GM23338 (cell line): ENCODE measurements around the gene CALCB. TPM values are rescaled to one million over a fixed set of nuclear protein-coding genes. Genes with fewer than 3 reads are reported as not detected.

Experiments
- ATAC-seq: fragments of 200-7000 bp; cut with Tn5 transposase; 3 replicates; pipeline ENCODE4 v1.9.1; 2020
- DNase-seq: peaks from one replicate; pipeline ENCODE4 v3.0.0-alpha.2; 2015; ENCODE audit warnings: low spot score
- H2AFZ ChIP-seq: fragments of 200-600 bp; sonication (generic); 2 replicates; pipeline ENCODE4 v1.8.0; 2016; ENCODE audit warnings: antibody characterized with exemption, mild to moderate bottlenecking, moderate library complexity
- H3F3A ChIP-seq: fragments of 200-600 bp; sonication (generic); replicated peaks from 2 replicates; pipeline ENCODE4 v1.8.0; 2017; ENCODE audit warnings: antibody characterized with exemption, mixed run types, low read depth
- H3K27ac ChIP-seq: fragments of 200-600 bp; sonication (generic); 2 replicates; pipeline ENCODE4 v1.6.1; 2016; ENCODE audit warnings: low read depth
- H3K27me3 ChIP-seq: fragments of 200-600 bp; sonication (generic); 2 replicates; pipeline ENCODE4 v1.8.0; 2016; ENCODE audit warnings: mild to moderate bottlenecking, mixed run types, moderate library complexity; ENCODE audit not compliant: insufficient read depth
- H3K36me3 ChIP-seq: fragments of 200-600 bp; sonication (generic); 2 replicates; pipeline ENCODE4 v1.8.0; 2016; ENCODE audit warnings: mild to moderate bottlenecking; ENCODE audit not compliant: insufficient read depth
- H3K4me1 ChIP-seq: fragments of 200-600 bp; sonication (generic); 2 replicates; pipeline ENCODE4 v1.8.0; 2016; ENCODE audit warnings: mild to moderate bottlenecking, moderate library complexity; ENCODE audit not compliant: insufficient read depth
- H3K4me2 ChIP-seq: fragments of 200-600 bp; sonication (generic); 2 replicates; pipeline ENCODE4 v1.7.1; 2017; ENCODE audit warnings: mixed run types
- H3K4me3 ChIP-seq: fragments of 200-600 bp; sonication (generic); 2 replicates; pipeline ENCODE4 v1.6.1; 2016; ENCODE audit warnings: mixed run types
- H3K79me2 ChIP-seq: fragments of 200-600 bp; sonication (generic); replicated peaks from 2 replicates; pipeline ENCODE4 v1.8.0; 2017; ENCODE audit warnings: mild to moderate bottlenecking; ENCODE audit not compliant: insufficient read depth
- H3K9me2 ChIP-seq: fragments of 200-600 bp; sonication (generic); 2 replicates; pipeline ENCODE4 v1.8.0; 2017; ENCODE audit not compliant: insufficient read depth
- H4K20me1 ChIP-seq: fragments of 200-600 bp; sonication (generic); replicated peaks from 2 replicates; pipeline ENCODE4 v1.8.0; 2017; ENCODE audit warnings: mild to moderate bottlenecking; ENCODE audit not compliant: insufficient read depth
- H3K27ac Mint-ChIP-seq: 2 replicates; pipeline ENCODE4 v1.8.0; 2020; ENCODE audit warnings: inconsistent platforms, mild to moderate bottlenecking, moderate library complexity, mixed read lengths
- H3K27me3 Mint-ChIP-seq: 3 replicates; pipeline ENCODE4 v1.8.0; 2022; ENCODE audit warnings: low read depth, mild to moderate bottlenecking, moderate library complexity, mixed read lengths, inconsistent platforms; ENCODE audit not compliant: insufficient read depth, poor library complexity
- H3K36me3 Mint-ChIP-seq: 3 replicates; pipeline ENCODE4 v1.8.0; 2021; ENCODE audit warnings: low read depth, mild to moderate bottlenecking, inconsistent platforms, moderate library complexity, mixed read lengths
- H3K4me1 Mint-ChIP-seq: 3 replicates; pipeline ENCODE4 v1.8.0; 2020; ENCODE audit warnings: mild to moderate bottlenecking, inconsistent platforms, mixed read lengths
- H3K4me3 Mint-ChIP-seq: 3 replicates; pipeline ENCODE4 v1.8.0; 2021; ENCODE audit warnings: moderate library complexity, mild to moderate bottlenecking, inconsistent platforms, mixed read lengths
- H3K9me3 Mint-ChIP-seq: 3 replicates; pipeline ENCODE4 v1.8.0; 2020; ENCODE audit warnings: moderate library complexity, mild to moderate bottlenecking, inconsistent platforms, mixed read lengths
- CREB1 ChIP-seq: fragments of 250-450 bp; sonication (Bioruptor Pico); IDR thresholded peaks from 2 replicates; pipeline ENCODE4 v1.5.0; 2020; ENCODE audit warnings: low read depth, mild to moderate bottlenecking, moderate library complexity
- EZH2phosphoT487 ChIP-seq: fragments of 200-600 bp; sonication (generic); IDR thresholded peaks from one replicate; pipeline ENCODE4 v1.8.1; 2018; ENCODE audit warnings: antibody characterized with exemption; ENCODE audit not compliant: unreplicated experiment
- JUNB ChIP-seq: IDR thresholded peaks from one replicate; pipeline ENCODE4 v1.6.1; 2016; ENCODE audit warnings: antibody characterized with exemption; ENCODE audit not compliant: unreplicated experiment
- NANOG ChIP-seq: IDR thresholded peaks from 2 replicates; pipeline ENCODE4 v1.6.1; 2016; ENCODE audit warnings: antibody characterized with exemption, borderline replicate concordance
- STAT1 ChIP-seq: IDR thresholded peaks from one replicate; pipeline ENCODE4 v1.6.1; 2016; ENCODE audit warnings: antibody characterized with exemption; ENCODE audit not compliant: unreplicated experiment
- ZNF331 ChIP-seq: fragments of 250-450 bp; sonication (Bioruptor Pico); IDR thresholded peaks from 2 replicates; pipeline ENCODE4 v1.5.0; 2020; ENCODE audit warnings: low read depth, mild to moderate bottlenecking, moderate library complexity
- polyA plus RNA-seq: library from polyadenylated mRNA; unstranded; fragments of >200 nt; fragmentation: Nextera tagmentation; extraction: Ambion mirVana; gene quantifications from 2 replicates; pipeline ENCODE4 v1.2.1, GENCODE V29; 2016
- total RNA-seq: library from RNA; depleted of rRNA; stranded (reverse); fragments of >200 nt; shearing (Covaris generic); gene quantifications from 2 replicates; pipeline ENCODE4 v1.2.3, GENCODE V29; 2014
- TF ChIP-seq, protein P1 (sequence below): IDR thresholded peaks from one replicate; pipeline ENCODE4 v1.6.1; 2018; ENCODE audit warnings: antibody characterized with exemption; ENCODE audit not compliant: unreplicated experiment
- TF ChIP-seq, protein P2 (sequence below): IDR thresholded peaks from 2 replicates; pipeline ENCODE4 v1.6.1; 2016; ENCODE audit warnings: antibody characterized with exemption
- TF ChIP-seq, protein P3 (sequence below): fragments of 250-450 bp; sonication (Bioruptor Pico); IDR thresholded peaks from 2 replicates; pipeline ENCODE4 v1.5.0; 2020; ENCODE audit warnings: mild to moderate bottlenecking, moderate library complexity
- TF ChIP-seq, protein P4 (sequence below), 2 experiments: fragments of 200-600 bp in 1 of 2; sonication (generic) in 1 of 2; conservative IDR thresholded peaks; 2 replicates each; pipeline versions ENCODE4 v1.5.1 to v1.6.1; 2016 to 2017; ENCODE audit warnings: antibody characterized with exemption in 2 of 2, low read depth in 2 of 2, mild to moderate bottlenecking in 2 of 2, moderate library complexity in 1 of 2

CALCB gene
- total and polyA plus RNA-seq, 2 experiments from 2014 or later = 7.9 to 9.5 TPM

DNA sequence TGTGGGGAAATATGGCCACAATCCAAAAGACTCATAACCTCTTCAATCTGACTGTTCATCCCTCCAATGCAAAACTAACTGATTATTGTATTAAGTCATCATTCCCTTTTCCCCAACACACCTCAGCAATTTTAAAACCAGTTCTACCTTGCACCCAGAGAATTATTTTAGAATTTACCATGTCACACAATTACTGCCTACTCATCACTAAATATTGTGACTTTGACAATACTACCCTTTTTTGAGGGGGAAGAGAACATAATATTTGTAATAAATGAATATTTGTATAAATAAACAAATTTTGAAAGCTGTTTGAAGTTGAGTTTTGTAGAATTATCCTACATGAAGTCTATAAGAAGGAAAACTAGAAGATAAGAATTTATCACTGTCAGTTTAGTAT, 28.2 kb upstream of the CALCB start:
- H3F3A ChIP-seq = no peaks in the 10 kb centered on the region
- H3K79me2 ChIP-seq = no peaks in the 10 kb centered on the region
- H3K4me2 ChIP-seq = no peak overlapping the region
- no peak overlapping the region for H3K27ac Mint-ChIP-seq
- H3K36me3 ChIP-seq = no peaks in the 10 kb centered on the region
- no peaks in the 10 kb centered on the region for H3K9me2 ChIP-seq
- no peaks in the 10 kb centered on the region for H4K20me1 ChIP-seq
- no peak overlapping the region for H3K27ac ChIP-seq
- H3K36me3 Mint-ChIP-seq = no peaks in the 10 kb centered on the region
- no peak overlapping the region for H3K4me3 Mint-ChIP-seq
- H3K4me1 Mint-ChIP-seq = peaks cover 18% of the 10 kb centered on the region
- ATAC-seq (no peak), DNase-seq (no peak)
- TF ChIP-seq CREB1 = no peak
- TF ChIP-seq NANOG = no peak
- TF ChIP-seq, protein P1, sequence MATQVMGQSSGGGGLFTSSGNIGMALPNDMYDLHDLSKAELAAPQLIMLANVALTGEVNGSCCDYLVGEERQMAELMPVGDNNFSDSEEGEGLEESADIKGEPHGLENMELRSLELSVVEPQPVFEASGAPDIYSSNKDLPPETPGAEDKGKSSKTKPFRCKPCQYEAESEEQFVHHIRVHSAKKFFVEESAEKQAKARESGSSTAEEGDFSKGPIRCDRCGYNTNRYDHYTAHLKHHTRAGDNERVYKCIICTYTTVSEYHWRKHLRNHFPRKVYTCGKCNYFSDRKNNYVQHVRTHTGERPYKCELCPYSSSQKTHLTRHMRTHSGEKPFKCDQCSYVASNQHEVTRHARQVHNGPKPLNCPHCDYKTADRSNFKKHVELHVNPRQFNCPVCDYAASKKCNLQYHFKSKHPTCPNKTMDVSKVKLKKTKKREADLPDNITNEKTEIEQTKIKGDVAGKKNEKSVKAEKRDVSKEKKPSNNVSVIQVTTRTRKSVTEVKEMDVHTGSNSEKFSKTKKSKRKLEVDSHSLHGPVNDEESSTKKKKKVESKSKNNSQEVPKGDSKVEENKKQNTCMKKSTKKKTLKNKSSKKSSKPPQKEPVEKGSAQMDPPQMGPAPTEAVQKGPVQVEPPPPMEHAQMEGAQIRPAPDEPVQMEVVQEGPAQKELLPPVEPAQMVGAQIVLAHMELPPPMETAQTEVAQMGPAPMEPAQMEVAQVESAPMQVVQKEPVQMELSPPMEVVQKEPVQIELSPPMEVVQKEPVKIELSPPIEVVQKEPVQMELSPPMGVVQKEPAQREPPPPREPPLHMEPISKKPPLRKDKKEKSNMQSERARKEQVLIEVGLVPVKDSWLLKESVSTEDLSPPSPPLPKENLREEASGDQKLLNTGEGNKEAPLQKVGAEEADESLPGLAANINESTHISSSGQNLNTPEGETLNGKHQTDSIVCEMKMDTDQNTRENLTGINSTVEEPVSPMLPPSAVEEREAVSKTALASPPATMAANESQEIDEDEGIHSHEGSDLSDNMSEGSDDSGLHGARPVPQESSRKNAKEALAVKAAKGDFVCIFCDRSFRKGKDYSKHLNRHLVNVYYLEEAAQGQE = no peak
- TF ChIP-seq, protein P2, sequence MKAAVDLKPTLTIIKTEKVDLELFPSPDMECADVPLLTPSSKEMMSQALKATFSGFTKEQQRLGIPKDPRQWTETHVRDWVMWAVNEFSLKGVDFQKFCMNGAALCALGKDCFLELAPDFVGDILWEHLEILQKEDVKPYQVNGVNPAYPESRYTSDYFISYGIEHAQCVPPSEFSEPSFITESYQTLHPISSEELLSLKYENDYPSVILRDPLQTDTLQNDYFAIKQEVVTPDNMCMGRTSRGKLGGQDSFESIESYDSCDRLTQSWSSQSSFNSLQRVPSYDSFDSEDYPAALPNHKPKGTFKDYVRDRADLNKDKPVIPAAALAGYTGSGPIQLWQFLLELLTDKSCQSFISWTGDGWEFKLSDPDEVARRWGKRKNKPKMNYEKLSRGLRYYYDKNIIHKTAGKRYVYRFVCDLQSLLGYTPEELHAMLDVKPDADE = no peak
- no peak for TF ChIP-seq EZH2phosphoT487
- TF ChIP-seq JUNB = no peak
- TF ChIP-seq, protein P3, sequence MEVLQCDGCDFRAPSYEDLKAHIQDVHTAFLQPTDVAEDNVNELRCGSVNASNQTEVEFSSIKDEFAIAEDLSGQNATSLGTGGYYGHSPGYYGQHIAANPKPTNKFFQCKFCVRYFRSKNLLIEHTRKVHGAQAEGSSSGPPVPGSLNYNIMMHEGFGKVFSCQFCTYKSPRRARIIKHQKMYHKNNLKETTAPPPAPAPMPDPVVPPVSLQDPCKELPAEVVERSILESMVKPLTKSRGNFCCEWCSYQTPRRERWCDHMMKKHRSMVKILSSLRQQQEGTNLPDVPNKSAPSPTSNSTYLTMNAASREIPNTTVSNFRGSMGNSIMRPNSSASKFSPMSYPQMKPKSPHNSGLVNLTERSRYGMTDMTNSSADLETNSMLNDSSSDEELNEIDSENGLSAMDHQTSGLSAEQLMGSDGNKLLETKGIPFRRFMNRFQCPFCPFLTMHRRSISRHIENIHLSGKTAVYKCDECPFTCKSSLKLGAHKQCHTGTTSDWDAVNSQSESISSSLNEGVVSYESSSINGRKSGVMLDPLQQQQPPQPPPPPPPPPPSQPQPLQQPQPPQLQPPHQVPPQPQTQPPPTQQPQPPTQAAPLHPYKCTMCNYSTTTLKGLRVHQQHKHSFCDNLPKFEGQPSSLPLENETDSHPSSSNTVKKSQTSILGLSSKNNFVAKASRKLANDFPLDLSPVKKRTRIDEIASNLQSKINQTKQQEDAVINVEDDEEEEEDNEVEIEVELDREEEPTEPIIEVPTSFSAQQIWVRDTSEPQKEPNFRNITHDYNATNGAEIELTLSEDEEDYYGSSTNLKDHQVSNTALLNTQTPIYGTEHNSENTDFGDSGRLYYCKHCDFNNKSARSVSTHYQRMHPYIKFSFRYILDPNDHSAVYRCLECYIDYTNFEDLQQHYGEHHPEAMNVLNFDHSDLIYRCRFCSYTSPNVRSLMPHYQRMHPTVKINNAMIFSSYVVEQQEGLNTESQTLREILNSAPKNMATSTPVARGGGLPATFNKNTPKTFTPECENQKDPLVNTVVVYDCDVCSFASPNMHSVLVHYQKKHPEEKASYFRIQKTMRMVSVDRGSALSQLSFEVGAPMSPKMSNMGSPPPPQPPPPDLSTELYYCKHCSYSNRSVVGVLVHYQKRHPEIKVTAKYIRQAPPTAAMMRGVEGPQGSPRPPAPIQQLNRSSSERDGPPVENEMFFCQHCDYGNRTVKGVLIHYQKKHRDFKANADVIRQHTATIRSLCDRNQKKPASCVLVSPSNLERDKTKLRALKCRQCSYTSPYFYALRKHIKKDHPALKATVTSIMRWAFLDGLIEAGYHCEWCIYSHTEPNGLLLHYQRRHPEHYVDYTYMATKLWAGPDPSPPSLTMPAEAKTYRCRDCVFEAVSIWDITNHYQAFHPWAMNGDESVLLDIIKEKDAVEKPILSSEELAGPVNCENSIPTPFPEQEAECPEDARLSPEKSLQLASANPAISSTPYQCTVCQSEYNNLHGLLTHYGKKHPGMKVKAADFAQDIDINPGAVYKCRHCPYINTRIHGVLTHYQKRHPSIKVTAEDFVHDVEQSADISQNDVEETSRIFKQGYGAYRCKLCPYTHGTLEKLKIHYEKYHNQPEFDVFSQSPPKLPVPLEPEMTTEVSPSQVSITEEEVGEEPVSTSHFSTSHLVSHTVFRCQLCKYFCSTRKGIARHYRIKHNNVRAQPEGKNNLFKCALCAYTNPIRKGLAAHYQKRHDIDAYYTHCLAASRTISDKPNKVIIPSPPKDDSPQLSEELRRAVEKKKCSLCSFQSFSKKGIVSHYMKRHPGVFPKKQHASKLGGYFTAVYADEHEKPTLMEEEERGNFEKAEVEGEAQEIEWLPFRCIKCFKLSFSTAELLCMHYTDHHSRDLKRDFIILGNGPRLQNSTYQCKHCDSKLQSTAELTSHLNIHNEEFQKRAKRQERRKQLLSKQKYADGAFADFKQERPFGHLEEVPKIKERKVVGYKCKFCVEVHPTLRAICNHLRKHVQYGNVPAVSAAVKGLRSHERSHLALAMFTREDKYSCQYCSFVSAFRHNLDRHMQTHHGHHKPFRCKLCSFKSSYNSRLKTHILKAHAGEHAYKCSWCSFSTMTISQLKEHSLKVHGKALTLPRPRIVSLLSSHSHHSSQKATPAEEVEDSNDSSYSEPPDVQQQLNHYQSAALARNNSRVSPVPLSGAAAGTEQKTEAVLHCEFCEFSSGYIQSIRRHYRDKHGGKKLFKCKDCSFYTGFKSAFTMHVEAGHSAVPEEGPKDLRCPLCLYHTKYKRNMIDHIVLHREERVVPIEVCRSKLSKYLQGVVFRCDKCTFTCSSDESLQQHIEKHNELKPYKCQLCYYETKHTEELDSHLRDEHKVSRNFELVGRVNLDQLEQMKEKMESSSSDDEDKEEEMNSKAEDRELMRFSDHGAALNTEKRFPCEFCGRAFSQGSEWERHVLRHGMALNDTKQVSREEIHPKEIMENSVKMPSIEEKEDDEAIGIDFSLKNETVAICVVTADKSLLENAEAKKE (CRISPR knock-in tag) = no peak
- TF ChIP-seq, protein P4, sequence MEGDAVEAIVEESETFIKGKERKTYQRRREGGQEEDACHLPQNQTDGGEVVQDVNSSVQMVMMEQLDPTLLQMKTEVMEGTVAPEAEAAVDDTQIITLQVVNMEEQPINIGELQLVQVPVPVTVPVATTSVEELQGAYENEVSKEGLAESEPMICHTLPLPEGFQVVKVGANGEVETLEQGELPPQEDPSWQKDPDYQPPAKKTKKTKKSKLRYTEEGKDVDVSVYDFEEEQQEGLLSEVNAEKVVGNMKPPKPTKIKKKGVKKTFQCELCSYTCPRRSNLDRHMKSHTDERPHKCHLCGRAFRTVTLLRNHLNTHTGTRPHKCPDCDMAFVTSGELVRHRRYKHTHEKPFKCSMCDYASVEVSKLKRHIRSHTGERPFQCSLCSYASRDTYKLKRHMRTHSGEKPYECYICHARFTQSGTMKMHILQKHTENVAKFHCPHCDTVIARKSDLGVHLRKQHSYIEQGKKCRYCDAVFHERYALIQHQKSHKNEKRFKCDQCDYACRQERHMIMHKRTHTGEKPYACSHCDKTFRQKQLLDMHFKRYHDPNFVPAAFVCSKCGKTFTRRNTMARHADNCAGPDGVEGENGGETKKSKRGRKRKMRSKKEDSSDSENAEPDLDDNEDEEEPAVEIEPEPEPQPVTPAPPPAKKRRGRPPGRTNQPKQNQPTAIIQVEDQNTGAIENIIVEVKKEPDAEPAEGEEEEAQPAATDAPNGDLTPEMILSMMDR (conservative IDR thresholded peaks at IDR 0.05; ENCODE audit: low read depth in 2 of 2) = no peak
- no peak for TF ChIP-seq STAT1
- no peak for TF ChIP-seq ZNF331 (CRISPR knock-in tag)
- H3K9me3 Mint-ChIP-seq = no peaks in the 10 kb centered on the region
- peaks cover 20% of the 10 kb centered on the region for H3K4me1 ChIP-seq
- no peak overlapping the region for H2AFZ ChIP-seq
- H3K27me3 ChIP-seq = no peaks in the 10 kb centered on the region
- H3K4me3 ChIP-seq = no peak overlapping the region
- no peaks in the 10 kb centered on the region for H3K27me3 Mint-ChIP-seq
